Glutamatergic neuron (in vitro differentiated cells): ENCODE measurements around the gene FGD5. TPM values are rescaled to one million over a fixed set of nuclear protein-coding genes. Genes with fewer than 3 reads are reported as not detected.
A peak's percentile ranks its signal among the peaks of the same experiment; 100 is the strongest.

Experiments
- DNase-seq: peaks from one replicate; pipeline ENCODE4 v3.0.0; 2022
- H3K27ac Mint-ChIP-seq: one replicate; pipeline ENCODE4 v1.8.0; 2020; ENCODE audit warnings: mild to moderate bottlenecking, mixed read lengths, inconsistent platforms; ENCODE audit not compliant: unreplicated experiment
- H3K27me3 Mint-ChIP-seq: one replicate; pipeline ENCODE4 v1.8.0; 2020; ENCODE audit warnings: mild to moderate bottlenecking, moderate library complexity, mixed read lengths, inconsistent platforms; ENCODE audit not compliant: unreplicated experiment
- H3K36me3 Mint-ChIP-seq: one replicate; pipeline ENCODE4 v1.8.0; 2020; ENCODE audit warnings: mild to moderate bottlenecking, mixed read lengths, inconsistent platforms; ENCODE audit not compliant: unreplicated experiment
- H3K4me1 Mint-ChIP-seq: one replicate; pipeline ENCODE4 v1.8.0; 2020; ENCODE audit warnings: mild to moderate bottlenecking, low read depth, mixed read lengths, inconsistent platforms; ENCODE audit not compliant: unreplicated experiment
- H3K4me3 Mint-ChIP-seq: one replicate; pipeline ENCODE4 v1.8.0; 2020; ENCODE audit warnings: mild to moderate bottlenecking, mixed read lengths, inconsistent platforms; ENCODE audit not compliant: unreplicated experiment
- H3K9me3 Mint-ChIP-seq: one replicate; pipeline ENCODE4 v1.8.0; 2020; ENCODE audit warnings: mild to moderate bottlenecking, moderate library complexity, mixed read lengths, inconsistent platforms; ENCODE audit not compliant: unreplicated experiment
- CTCF ChIP-seq: fragments of 200-600 bp; sonication (generic); IDR thresholded peaks from one replicate; pipeline ENCODE4 v1.5.0; 2021; ENCODE audit not compliant: partially characterized antibody, unreplicated experiment
- total RNA-seq: library from RNA; stranded (reverse); fragmentation: NEBNext Ultra II Directional; extraction: Animal tissue kit (Norgen Biotek cat#: 25700); gene quantifications from one replicate; pipeline ENCODE4 v1.2.1, GENCODE V29; 2021; ENCODE audit not compliant: unreplicated experiment

FGD5 gene
- total RNA-seq, 1 donor from 2014 or later = 3.1 TPM

GRCh38 chr3:14941871-14942270 is 123.1 kb downstream of the FGD5 start:
- Mint-ChIP-seq H3K27ac (no peak overlapping the region), H3K9me3 (peaks cover 6% of the 10 kb centered on the region), H3K36me3 (no peaks in the 10 kb centered on the region), H3K4me1 (peaks cover 23% of the 10 kb centered on the region), H3K27me3 (peaks cover 3% of the 10 kb centered on the region), H3K4me3 (no peak overlapping the region)
- no peak for DNase-seq
- TF ChIP-seq CTCF = no peak

- Mint-ChIP-seq H3K9me3 (peaks cover 9% of the 10 kb centered on the region), H3K27ac (no peak overlapping the region), H3K4me3 (peak overlapping the region; percentile 21), H3K4me1 (peaks cover 23% of the 10 kb centered on the region), H3K27me3 (peaks cover 3% of the 10 kb centered on the region), H3K36me3 (no peaks in the 10 kb centered on the region)
- DNase-seq = no peak
- TF ChIP-seq CTCF = no peak
These were observed 124.3 kb downstream of the FGD5 start for GRCh38 chr3:14943042-14943441.

GRCh38 chr3:14946236-14946635 is 127.5 kb downstream of the FGD5 start:
- H3K4me1 Mint-ChIP-seq = peaks cover 28% of the 10 kb centered on the region
- DNase-seq = no peak
- no peak for TF ChIP-seq CTCF
- H3K27me3 Mint-ChIP-seq = peaks cover 3% of the 10 kb centered on the region
- H3K9me3 Mint-ChIP-seq = peaks cover 5% of the 10 kb centered on the region
- peak overlapping the region; percentile 92 for H3K27ac Mint-ChIP-seq
- H3K36me3 Mint-ChIP-seq = no peaks in the 10 kb centered on the region
- peak overlapping the region; percentile 98 for H3K4me3 Mint-ChIP-seq

GRCh38 chr3:14946739-14947099 is 128.0 kb downstream of the FGD5 start:
- Mint-ChIP-seq H3K4me3 (peak overlapping the region; percentile 98), H3K9me3 (peaks cover 4% of the 10 kb centered on the region), H3K27me3 (peaks cover 3% of the 10 kb centered on the region), H3K36me3 (no peaks in the 10 kb centered on the region), H3K4me1 (peaks cover 24% of the 10 kb centered on the region), H3K27ac (peak overlapping the region; percentile 92)
- no peak for TF ChIP-seq CTCF
- DNase-seq = no peak

DNA sequence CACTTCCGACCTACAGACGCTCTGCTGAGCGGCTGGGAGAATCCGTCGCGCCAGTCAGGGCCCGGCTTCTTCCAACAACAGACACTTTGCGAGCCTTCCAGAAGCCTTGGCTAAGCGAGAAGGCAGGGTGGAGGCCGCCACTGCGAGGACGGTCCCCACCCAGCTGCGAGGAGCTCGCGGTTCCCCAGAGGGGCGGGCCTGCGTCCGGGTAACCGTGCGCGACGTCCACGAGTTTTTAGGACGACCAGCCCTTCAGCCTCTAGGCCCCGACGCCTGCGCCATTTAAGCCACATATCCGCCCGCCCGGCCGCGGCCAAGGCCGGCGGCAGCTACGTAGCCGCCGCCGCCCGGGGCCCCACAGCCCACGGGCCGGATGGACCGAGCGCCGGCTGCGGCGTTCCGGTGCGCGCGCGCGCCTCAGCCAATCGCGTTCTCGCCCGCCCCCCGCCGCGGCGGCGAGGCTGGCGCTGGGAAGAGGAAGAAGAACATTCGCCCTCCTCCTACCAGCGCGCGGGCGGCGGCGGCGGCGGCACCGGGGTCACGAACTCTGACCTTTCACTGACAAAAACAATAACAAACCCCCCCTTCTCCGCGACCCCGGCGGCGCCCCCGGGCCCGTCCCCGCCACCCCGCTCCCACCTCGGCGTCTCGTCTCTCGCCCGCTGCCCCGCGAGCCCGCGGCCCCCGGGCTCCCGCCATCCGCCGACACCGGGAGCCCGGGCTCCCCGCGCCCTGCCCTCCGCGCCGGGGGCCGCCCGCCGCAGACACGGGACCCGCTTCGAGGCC is 128.5 kb downstream of the FGD5 start, which contains the start of gene NR2C2:
Gene NR2C2 (plus strand): TSS at position 484 of the 786 bp plus-strand sequence. CDS start 56,332 bp downstream, outside the sequence.
- peaks cover 4% of the 10 kb centered on the region for H3K9me3 Mint-ChIP-seq
- peak within 1 kb of the TSS; percentile 98 for H3K27ac Mint-ChIP-seq
- peaks cover 23% of the 10 kb centered on the region for H3K4me1 Mint-ChIP-seq
- TF ChIP-seq CTCF = no peak
- H3K4me3 Mint-ChIP-seq = peak within 1 kb of the TSS; percentile 98
- H3K27me3 Mint-ChIP-seq = peaks cover 3% of the 10 kb centered on the region
- no peaks in the 10 kb centered on the region for H3K36me3 Mint-ChIP-seq
- peak; percentile 83 for DNase-seq
